SK-N-MC (cell line): ENCODE measurements around the gene ARHGAP24.

Experiments used
- EZH2 ChIP-seq: fragments of 200-600 bp; sonication (generic); IDR thresholded peaks from one replicate; pipeline ENCODE4 v1.6.1; 2017; ENCODE audit warnings: antibody characterized with exemption
- FOXP2 ChIP-seq: optimal IDR thresholded peaks from 2 replicates; pipeline ENCODE3; 2011; ENCODE audit warnings: mild to moderate bottlenecking, moderate library complexity; ENCODE audit not compliant: insufficient read depth; ENCODE audit errors: extremely low read length, control extremely low read depth
- POLR2AphosphoS5 ChIP-seq: IDR thresholded peaks from 2 replicates; pipeline ENCODE4 v1.6.1; 2012; ENCODE audit warnings: mild to moderate bottlenecking, low read depth, low read length, borderline replicate concordance

- TF ChIP-seq POLR2AphosphoS5 (no peak), EZH2 (no peak), FOXP2 (no peak)
These were observed 488.3 kb downstream of the ARHGAP24 start for GRCh38 chr4:85963231-85963630.
